AG09309 (cell line): ENCODE data around the gene NEUROG3.

Experiments
- DNase-seq: peaks from one replicate; pipeline ENCODE4 v3.0.0-alpha.2; 2010; ENCODE audit warnings: low read depth
- H3K4me3 ChIP-seq: 2 replicates; pipeline ENCODE4 v1.5.1; 2011; ENCODE audit warnings: mild to moderate bottlenecking, low read depth, low read length, moderate library complexity; ENCODE audit not compliant: control insufficient read depth
- CTCF ChIP-seq: IDR thresholded peaks from 2 replicates; pipeline ENCODE4 v1.5.1; 2011; ENCODE audit warnings: mild to moderate bottlenecking, low read depth, low read length, inconsistent platforms; ENCODE audit not compliant: insufficient read depth, control insufficient read depth; ENCODE audit errors: missing control alignments

Gene NEUROG3

GRCh38 chr10:69567920-69568319 lies 5.3 kb downstream of the NEUROG3 start:
- no peak overlapping the region for H3K4me3 ChIP-seq
- no peak for TF ChIP-seq CTCF
- no peak for DNase-seq

- TF ChIP-seq CTCF = no peak
- no peak overlapping the region for H3K4me3 ChIP-seq
- no peak for DNase-seq
Observed at GRCh38 chr10:69562731-69563254, 10.4 kb downstream of the NEUROG3 start.

- no peak for TF ChIP-seq CTCF
- no peak for DNase-seq
- H3K4me3 ChIP-seq = no peak overlapping the region
Observed at GRCh38 chr10:69559525-69559924, 13.7 kb downstream of the NEUROG3 start.

- no peak for DNase-seq
Observed at GRCh38 chr10:69558559-69558958, 14.7 kb downstream of the NEUROG3 start.

GRCh38 chr10:69554611-69555010 lies 18.6 kb downstream of the NEUROG3 start:
- no peak for TF ChIP-seq CTCF
- no peak for DNase-seq
- no peak overlapping the region for H3K4me3 ChIP-seq

More at GRCh38 chr10:69558559-69558958, 14.7 kb downstream of the NEUROG3 start:
- TF ChIP-seq CTCF = no peak
- no peak overlapping the region for H3K4me3 ChIP-seq

GRCh38 chr10:69553328-69553727 lies 19.9 kb downstream of the NEUROG3 start:
- no peak for DNase-seq
- TF ChIP-seq CTCF = no peak
- no peak overlapping the region for H3K4me3 ChIP-seq

GRCh38 chr10:69552268-69552667 lies 21.0 kb downstream of the NEUROG3 start:
- TF ChIP-seq CTCF = no peak
- no peak overlapping the region for H3K4me3 ChIP-seq
- no peak for DNase-seq
